ENCODE results near the gene SLC10A7.

Gene SLC10A7

DNA sequence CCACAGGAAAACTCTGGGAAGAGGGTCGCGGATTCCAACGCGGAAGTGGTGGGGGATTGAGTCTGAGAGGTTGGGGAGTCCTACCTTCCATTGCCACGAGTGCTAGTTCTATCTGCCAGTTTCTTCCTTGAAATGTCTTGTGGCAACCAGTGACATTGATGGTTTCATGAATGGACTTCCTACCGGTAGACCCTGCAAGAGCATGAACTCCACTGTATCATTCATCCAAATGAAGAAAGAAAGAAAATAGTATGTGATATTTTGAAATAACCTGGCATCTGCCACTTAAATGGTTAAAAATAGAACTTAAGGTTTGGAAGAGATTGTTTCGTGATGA, 1.1 kb upstream of the SLC10A7 start:
- H3F3A ChIP-seq (ENCODE audit: insufficient read depth) = 0 out of 2 replicates have a peak, but pooled peaks cover 3% of the 10 kb centered on the region
- peak overlapping the region; percentile 86 for H3K4me2 ChIP-seq (ENCODE audit: low read depth, low read length, poor library complexity, severe bottlenecking)
- no peak overlapping the region for H3K27ac ChIP-seq (ENCODE audit: low read depth, low read length)
- no peak for TF ChIP-seq EZH2phosphoT487 (conservative IDR thresholded peaks at IDR 0.05; ENCODE audit: low read length)
- TF ChIP-seq, protein P1, sequence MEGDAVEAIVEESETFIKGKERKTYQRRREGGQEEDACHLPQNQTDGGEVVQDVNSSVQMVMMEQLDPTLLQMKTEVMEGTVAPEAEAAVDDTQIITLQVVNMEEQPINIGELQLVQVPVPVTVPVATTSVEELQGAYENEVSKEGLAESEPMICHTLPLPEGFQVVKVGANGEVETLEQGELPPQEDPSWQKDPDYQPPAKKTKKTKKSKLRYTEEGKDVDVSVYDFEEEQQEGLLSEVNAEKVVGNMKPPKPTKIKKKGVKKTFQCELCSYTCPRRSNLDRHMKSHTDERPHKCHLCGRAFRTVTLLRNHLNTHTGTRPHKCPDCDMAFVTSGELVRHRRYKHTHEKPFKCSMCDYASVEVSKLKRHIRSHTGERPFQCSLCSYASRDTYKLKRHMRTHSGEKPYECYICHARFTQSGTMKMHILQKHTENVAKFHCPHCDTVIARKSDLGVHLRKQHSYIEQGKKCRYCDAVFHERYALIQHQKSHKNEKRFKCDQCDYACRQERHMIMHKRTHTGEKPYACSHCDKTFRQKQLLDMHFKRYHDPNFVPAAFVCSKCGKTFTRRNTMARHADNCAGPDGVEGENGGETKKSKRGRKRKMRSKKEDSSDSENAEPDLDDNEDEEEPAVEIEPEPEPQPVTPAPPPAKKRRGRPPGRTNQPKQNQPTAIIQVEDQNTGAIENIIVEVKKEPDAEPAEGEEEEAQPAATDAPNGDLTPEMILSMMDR (IDR thresholded peaks at IDR 0.05; ENCODE audit: insufficient read depth, low read length, poor library complexity, severe bottlenecking) = no peak
- peak overlapping the region; percentile 97 for H3K4me3 ChIP-seq (ENCODE audit: insufficient read depth, low read length, poor library complexity, severe bottlenecking)
- H3K27me3 ChIP-seq (ENCODE audit: low read length) = no peaks in the 10 kb centered on the region
- H3K9me3 ChIP-seq (ENCODE audit: insufficient read depth, low read length) = no peaks in the 10 kb centered on the region
- H3K9ac ChIP-seq (ENCODE audit: low read length) = peak overlapping the region; percentile 79
- peak overlapping the region; percentile 98 for H2AFZ ChIP-seq (ENCODE audit: low read depth, low read length, severe bottlenecking)
- H3K9me2 ChIP-seq (replicated peaks; ENCODE audit: insufficient read depth, low read length) = no peaks in the 10 kb centered on the region
- no peaks in the 10 kb centered on the region; the same call in 1 of the 2 replicates for H3K79me2 ChIP-seq (ENCODE audit: insufficient read depth, low read length)
- no peaks in the 10 kb centered on the region for H4K20me1 ChIP-seq (ENCODE audit: low read depth, low read length)
- no peaks in the 10 kb centered on the region for H3K36me3 ChIP-seq (ENCODE audit: low read length)

DNA sequence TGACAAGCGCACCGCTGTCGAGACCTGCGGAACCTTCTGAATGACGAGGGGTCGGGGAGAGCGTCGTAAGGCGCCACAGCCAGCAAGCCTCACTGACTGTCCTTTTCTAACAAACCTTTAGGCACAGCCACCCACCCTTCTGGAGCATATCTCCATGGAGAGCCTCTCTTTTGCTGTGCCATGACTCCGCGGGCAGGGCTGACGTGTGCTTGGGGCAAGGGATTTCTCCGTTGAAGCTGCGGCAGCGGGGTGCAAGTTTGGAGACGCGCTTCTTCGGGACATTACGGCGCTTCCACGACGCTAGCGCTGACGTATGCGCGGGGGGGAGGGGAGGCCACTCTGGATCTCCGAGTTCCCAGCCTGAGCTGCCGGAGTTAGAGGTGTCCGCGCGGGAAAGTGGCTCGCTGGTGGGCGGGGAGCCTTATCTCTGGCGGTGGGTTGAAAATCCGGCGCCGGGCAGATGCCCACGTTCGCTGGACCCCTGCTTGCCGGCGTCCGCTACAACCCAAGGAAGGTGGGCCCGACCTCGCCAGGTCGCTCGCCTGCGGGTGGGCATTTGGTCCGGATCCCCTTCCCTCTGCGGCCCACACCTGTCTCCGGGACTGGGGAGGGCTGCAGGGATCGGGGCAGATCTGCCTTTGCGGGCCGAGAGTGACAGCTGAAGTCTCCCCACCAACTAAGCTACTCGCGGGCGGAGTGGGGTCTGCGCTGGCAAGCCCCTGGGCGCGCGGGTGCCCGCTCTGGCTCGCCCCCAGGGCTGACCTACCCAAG, 543 bp upstream of the SLC10A7 start:
- H3K9me3 ChIP-seq (ENCODE audit: insufficient read depth, low read length) = no peaks in the 10 kb centered on the region
- H2AFZ ChIP-seq (ENCODE audit: low read depth, low read length, severe bottlenecking) = peak overlapping the region; percentile 98
- peak overlapping the region; percentile 97 for H3K4me3 ChIP-seq (ENCODE audit: insufficient read depth, low read length, poor library complexity, severe bottlenecking)
- peak overlapping the region; percentile 79 for H3K9ac ChIP-seq (ENCODE audit: low read length)
- H3K9me2 ChIP-seq (replicated peaks; ENCODE audit: insufficient read depth, low read length) = no peaks in the 10 kb centered on the region
- H4K20me1 ChIP-seq (ENCODE audit: low read depth, low read length) = no peaks in the 10 kb centered on the region
- TF ChIP-seq, protein P1 (IDR thresholded peaks at IDR 0.05; ENCODE audit: insufficient read depth, low read length, poor library complexity, severe bottlenecking) = no peak
- TF ChIP-seq EZH2phosphoT487 (conservative IDR thresholded peaks at IDR 0.05; ENCODE audit: low read length) = no peak
- H3K27me3 ChIP-seq (ENCODE audit: low read length) = no peaks in the 10 kb centered on the region
- H3K4me2 ChIP-seq (ENCODE audit: low read depth, low read length, poor library complexity, severe bottlenecking) = peak overlapping the region; percentile 86
- H3F3A ChIP-seq (ENCODE audit: insufficient read depth) = 0 out of 2 replicates have a peak, but pooled peaks cover 3% of the 10 kb centered on the region
- no peaks in the 10 kb centered on the region; the same call in 1 of the 2 replicates for H3K79me2 ChIP-seq (ENCODE audit: insufficient read depth, low read length)
- H3K36me3 ChIP-seq (ENCODE audit: low read length) = no peaks in the 10 kb centered on the region
- peak overlapping the region; percentile 21; the same call in 1 of the 2 replicates for H3K27ac ChIP-seq (ENCODE audit: low read depth, low read length)

DNA sequence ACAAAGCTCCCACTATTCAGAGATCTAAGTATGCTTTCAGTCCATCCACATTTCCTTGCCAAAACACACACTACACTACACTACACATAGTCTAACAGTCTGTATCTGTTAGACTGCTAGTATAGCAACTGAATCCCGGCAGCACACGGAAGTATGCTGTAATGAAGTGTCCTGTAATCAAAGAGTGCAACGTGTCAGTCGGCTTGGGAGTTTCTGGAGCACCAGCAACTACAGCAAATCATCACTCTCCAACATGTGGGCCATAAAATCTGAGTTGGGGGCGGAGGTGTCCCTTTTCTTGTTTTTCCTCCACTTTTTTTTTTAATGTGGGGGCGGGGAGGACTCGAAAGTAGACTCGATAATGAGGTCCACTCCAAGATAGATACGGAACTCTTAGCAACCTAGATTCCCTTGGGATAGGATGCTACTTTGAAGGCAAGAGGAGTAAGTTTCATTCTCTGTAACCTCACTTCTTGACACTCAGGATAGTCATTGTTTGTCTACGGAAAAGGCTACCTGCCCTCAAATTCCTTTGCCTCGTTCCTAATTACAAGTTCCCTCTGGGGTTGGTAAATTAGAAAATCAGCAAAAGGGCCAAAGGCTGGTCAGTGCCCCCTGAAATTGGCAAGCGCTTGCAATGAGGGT, 722 bp downstream of the SLC10A7 start:
- H4K20me1 ChIP-seq (ENCODE audit: low read depth, low read length) = no peaks in the 10 kb centered on the region
- H2AFZ ChIP-seq (ENCODE audit: low read depth, low read length, severe bottlenecking) = peak overlapping the region; percentile 98
- no peak overlapping the region for H3K27ac ChIP-seq (ENCODE audit: low read depth, low read length)
- TF ChIP-seq EZH2phosphoT487 (conservative IDR thresholded peaks at IDR 0.05; ENCODE audit: low read length) = no peak
- TF ChIP-seq, protein P1 (IDR thresholded peaks at IDR 0.05; ENCODE audit: insufficient read depth, low read length, poor library complexity, severe bottlenecking) = no peak
- peak overlapping the region; percentile 79 for H3K9ac ChIP-seq (ENCODE audit: low read length)
- no peaks in the 10 kb centered on the region for H3K27me3 ChIP-seq (ENCODE audit: low read length)
- no peaks in the 10 kb centered on the region for H3K9me2 ChIP-seq (replicated peaks; ENCODE audit: insufficient read depth, low read length)
- H3K36me3 ChIP-seq (ENCODE audit: low read length) = no peaks in the 10 kb centered on the region
- no peaks in the 10 kb centered on the region; the same call in 1 of the 2 replicates for H3K79me2 ChIP-seq (ENCODE audit: insufficient read depth, low read length)
- H3K4me3 ChIP-seq (ENCODE audit: insufficient read depth, low read length, poor library complexity, severe bottlenecking) = peak overlapping the region; percentile 97
- H3K4me2 ChIP-seq (ENCODE audit: low read depth, low read length, poor library complexity, severe bottlenecking) = peak overlapping the region; percentile 86
- no peaks in the 10 kb centered on the region for H3K9me3 ChIP-seq (ENCODE audit: insufficient read depth, low read length)
- 0 out of 2 replicates have a peak, but pooled peaks cover 3% of the 10 kb centered on the region for H3F3A ChIP-seq (ENCODE audit: insufficient read depth)

Measured in SU-DHL-6 (cell line).